ENCODE measurements around the gene CDH23.

DNA sequence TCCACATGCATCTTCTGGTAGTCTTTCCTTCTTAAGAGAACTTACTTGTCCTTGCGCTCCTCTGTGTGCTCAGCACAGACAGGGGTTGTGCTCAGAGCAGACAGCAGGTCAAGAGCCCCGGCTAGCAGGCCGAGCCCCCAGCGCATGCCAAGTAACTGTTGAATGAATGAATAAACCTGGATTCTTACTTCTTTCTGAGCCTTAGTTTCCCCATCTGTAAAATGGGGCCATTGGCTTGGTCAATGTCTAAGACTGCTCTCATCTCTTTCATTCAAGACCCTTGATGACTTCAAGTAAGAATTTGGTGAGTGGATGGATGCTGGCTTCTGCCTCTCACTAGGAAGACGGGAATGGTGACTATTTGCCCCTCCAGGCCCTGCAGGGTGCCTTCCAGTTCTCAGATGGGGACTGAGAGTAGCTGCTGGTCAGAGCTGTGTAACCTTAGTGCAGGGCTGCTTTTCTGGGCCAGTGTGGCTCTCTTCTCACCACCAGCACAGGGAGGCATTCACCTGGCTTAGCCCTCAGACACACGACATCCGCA, 78.1 kb downstream of the CDH23 start:
- no peak for TF ChIP-seq GABPA (tag; conservative IDR thresholded peaks at IDR 0.05; ENCODE audit: low read depth)
- TF ChIP-seq, protein P1, sequence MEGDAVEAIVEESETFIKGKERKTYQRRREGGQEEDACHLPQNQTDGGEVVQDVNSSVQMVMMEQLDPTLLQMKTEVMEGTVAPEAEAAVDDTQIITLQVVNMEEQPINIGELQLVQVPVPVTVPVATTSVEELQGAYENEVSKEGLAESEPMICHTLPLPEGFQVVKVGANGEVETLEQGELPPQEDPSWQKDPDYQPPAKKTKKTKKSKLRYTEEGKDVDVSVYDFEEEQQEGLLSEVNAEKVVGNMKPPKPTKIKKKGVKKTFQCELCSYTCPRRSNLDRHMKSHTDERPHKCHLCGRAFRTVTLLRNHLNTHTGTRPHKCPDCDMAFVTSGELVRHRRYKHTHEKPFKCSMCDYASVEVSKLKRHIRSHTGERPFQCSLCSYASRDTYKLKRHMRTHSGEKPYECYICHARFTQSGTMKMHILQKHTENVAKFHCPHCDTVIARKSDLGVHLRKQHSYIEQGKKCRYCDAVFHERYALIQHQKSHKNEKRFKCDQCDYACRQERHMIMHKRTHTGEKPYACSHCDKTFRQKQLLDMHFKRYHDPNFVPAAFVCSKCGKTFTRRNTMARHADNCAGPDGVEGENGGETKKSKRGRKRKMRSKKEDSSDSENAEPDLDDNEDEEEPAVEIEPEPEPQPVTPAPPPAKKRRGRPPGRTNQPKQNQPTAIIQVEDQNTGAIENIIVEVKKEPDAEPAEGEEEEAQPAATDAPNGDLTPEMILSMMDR (IDR thresholded peaks at IDR 0.05 in 2 of 3, conservative IDR thresholded peaks at IDR 0.05 in 1 of 3; ENCODE audit: insufficient read depth in 2 of 3, low read depth in 1 of 3, low read length in 3 of 3): no peak
- TF ChIP-seq POLR2AphosphoS5 (IDR thresholded peaks at IDR 0.05; ENCODE audit: control insufficient read depth, insufficient read depth, low read depth, low read length): no peak
- TF ChIP-seq, protein P2, sequence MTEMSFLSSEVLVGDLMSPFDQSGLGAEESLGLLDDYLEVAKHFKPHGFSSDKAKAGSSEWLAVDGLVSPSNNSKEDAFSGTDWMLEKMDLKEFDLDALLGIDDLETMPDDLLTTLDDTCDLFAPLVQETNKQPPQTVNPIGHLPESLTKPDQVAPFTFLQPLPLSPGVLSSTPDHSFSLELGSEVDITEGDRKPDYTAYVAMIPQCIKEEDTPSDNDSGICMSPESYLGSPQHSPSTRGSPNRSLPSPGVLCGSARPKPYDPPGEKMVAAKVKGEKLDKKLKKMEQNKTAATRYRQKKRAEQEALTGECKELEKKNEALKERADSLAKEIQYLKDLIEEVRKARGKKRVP (CRISPR knock-in tag; IDR thresholded peaks at IDR 0.05): no peak
- no peak for TF ChIP-seq YY1 (IDR thresholded peaks at IDR 0.05; ENCODE audit: borderline replicate concordance in 1 of 3, control insufficient read depth in 1 of 3, extremely low read depth in 1 of 3, insufficient read depth in 3 of 3, insufficient read length in 1 of 3, insufficient replicate concordance in 2 of 3, low read depth in 1 of 3, low read length in 2 of 3)
- TF ChIP-seq ZFX (CRISPR knock-in tag; IDR thresholded peaks at IDR 0.05): no peak
- no peak for TF ChIP-seq ZNF586 (CRISPR knock-in tag; conservative IDR thresholded peaks at IDR 0.05)
- TF ChIP-seq, protein P3, sequence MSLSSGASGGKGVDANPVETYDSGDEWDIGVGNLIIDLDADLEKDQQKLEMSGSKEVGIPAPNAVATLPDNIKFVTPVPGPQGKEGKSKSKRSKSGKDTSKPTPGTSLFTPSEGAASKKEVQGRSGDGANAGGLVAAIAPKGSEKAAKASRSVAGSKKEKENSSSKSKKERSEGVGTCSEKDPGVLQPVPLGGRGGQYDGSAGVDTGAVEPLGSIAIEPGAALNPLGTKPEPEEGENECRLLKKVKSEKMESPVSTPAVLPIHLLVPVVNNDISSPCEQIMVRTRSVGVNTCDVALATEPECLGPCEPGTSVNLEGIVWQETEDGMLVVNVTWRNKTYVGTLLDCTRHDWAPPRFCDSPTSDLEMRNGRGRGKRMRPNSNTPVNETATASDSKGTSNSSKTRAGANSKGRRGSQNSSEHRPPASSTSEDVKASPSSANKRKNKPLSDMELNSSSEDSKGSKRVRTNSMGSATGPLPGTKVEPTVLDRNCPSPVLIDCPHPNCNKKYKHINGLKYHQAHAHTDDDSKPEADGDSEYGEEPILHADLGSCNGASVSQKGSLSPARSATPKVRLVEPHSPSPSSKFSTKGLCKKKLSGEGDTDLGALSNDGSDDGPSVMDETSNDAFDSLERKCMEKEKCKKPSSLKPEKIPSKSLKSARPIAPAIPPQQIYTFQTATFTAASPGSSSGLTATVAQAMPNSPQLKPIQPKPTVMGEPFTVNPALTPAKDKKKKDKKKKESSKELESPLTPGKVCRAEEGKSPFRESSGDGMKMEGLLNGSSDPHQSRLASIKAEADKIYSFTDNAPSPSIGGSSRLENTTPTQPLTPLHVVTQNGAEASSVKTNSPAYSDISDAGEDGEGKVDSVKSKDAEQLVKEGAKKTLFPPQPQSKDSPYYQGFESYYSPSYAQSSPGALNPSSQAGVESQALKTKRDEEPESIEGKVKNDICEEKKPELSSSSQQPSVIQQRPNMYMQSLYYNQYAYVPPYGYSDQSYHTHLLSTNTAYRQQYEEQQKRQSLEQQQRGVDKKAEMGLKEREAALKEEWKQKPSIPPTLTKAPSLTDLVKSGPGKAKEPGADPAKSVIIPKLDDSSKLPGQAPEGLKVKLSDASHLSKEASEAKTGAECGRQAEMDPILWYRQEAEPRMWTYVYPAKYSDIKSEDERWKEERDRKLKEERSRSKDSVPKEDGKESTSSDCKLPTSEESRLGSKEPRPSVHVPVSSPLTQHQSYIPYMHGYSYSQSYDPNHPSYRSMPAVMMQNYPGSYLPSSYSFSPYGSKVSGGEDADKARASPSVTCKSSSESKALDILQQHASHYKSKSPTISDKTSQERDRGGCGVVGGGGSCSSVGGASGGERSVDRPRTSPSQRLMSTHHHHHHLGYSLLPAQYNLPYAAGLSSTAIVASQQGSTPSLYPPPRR (CRISPR knock-in tag; IDR thresholded peaks at IDR 0.05; ENCODE audit: borderline replicate concordance): no peak
- no peak for TF ChIP-seq ZSCAN32 (CRISPR knock-in tag; IDR thresholded peaks at IDR 0.05)
- no peak for TF ChIP-seq SMC3 (conservative IDR thresholded peaks at IDR 0.05; ENCODE audit: insufficient read depth, low read depth, low read length)
- no peak for TF ChIP-seq EZH2 (IDR thresholded peaks at IDR 0.05; ENCODE audit: borderline replicate concordance, low read depth, low read length)
- TF ChIP-seq, protein P4, sequence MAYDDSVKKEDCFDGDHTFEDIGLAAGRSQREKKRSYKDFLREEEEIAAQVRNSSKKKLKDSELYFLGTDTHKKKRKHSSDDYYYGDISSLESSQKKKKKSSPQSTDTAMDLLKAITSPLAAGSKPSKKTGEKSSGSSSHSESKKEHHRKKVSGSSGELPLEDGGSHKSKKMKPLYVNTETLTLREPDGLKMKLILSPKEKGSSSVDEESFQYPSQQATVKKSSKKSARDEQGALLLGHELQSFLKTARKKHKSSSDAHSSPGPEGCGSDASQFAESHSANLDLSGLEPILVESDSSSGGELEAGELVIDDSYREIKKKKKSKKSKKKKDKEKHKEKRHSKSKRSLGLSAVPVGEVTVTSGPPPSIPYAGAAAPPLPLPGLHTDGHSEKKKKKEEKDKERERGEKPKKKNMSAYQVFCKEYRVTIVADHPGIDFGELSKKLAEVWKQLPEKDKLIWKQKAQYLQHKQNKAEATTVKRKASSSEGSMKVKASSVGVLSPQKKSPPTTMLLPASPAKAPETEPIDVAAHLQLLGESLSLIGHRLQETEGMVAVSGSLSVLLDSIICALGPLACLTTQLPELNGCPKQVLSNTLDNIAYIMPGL (CRISPR knock-in tag; IDR thresholded peaks at IDR 0.05): no peak
- no peak for TF ChIP-seq NR2C2 (CRISPR knock-in tag; IDR thresholded peaks at IDR 0.05)
- TF ChIP-seq NR2C2 (tag; IDR thresholded peaks at IDR 0.05): no peak
